Skeletal muscle tissue (tissue), 4 donors: ENCODE results near the gene KCNH8. TPM values are rescaled to one million over a fixed set of nuclear protein-coding genes. Genes with fewer than 3 reads are reported as not detected.
"Not testable (repeated sequence)": the region's sequence is repeated elsewhere in the genome, so short reads cannot be mapped to it uniquely, and the experiment has no call there.

ENCODE experiments used
- H3K27ac ChIP-seq: one replicate; pipeline ENCODE4 v1.7.0; 2013; ENCODE audit warnings: mild to moderate bottlenecking, low read depth, low read length, inconsistent platforms
- H3K27me3 ChIP-seq, 3 donors: one replicate each; pipeline ENCODE4 v1.7.0; 2013; ENCODE audit warnings: low read length in 3 of 3; ENCODE audit not compliant: control insufficient read depth in 3 of 3, insufficient read depth in 3 of 3
- H3K36me3 ChIP-seq, 3 donors: one replicate each; pipeline ENCODE4 v1.7.0; 2013; ENCODE audit warnings: low read length in 3 of 3; ENCODE audit not compliant: control insufficient read depth in 3 of 3, insufficient read depth in 3 of 3
- H3K4me1 ChIP-seq, 3 donors: one replicate each; pipeline ENCODE4 v1.7.0; 2013; ENCODE audit warnings: low read length in 3 of 3, mild to moderate bottlenecking in 3 of 3; ENCODE audit not compliant: control insufficient read depth in 3 of 3, insufficient read depth in 3 of 3
- H3K4me3 ChIP-seq, 3 donors: one replicate each; pipeline ENCODE4 v1.7.0; 2013; ENCODE audit warnings: low read length in 3 of 3
- H3K9ac ChIP-seq, 3 donors: one replicate each; pipeline ENCODE4 v1.7.0; 2013; ENCODE audit warnings: low read length in 3 of 3, mild to moderate bottlenecking in 3 of 3, moderate library complexity in 2 of 3, low read depth in 1 of 3
- H3K9me3 ChIP-seq, 3 donors: one replicate each; pipeline ENCODE4 v1.7.0; 2013; ENCODE audit warnings: low read length in 3 of 3; ENCODE audit not compliant: control insufficient read depth in 3 of 3
- total RNA-seq: library from RNA; depleted of rRNA; stranded (reverse); fragments of >200 nt; gene quantifications from one replicate; pipeline ENCODE4 v1.2.3, GENCODE V29; 2014
- donor health status: Osteomylitis.

KCNH8 gene
- total RNA-seq, 1 donor from 2014 or later: under 0.01 TPM

DNA sequence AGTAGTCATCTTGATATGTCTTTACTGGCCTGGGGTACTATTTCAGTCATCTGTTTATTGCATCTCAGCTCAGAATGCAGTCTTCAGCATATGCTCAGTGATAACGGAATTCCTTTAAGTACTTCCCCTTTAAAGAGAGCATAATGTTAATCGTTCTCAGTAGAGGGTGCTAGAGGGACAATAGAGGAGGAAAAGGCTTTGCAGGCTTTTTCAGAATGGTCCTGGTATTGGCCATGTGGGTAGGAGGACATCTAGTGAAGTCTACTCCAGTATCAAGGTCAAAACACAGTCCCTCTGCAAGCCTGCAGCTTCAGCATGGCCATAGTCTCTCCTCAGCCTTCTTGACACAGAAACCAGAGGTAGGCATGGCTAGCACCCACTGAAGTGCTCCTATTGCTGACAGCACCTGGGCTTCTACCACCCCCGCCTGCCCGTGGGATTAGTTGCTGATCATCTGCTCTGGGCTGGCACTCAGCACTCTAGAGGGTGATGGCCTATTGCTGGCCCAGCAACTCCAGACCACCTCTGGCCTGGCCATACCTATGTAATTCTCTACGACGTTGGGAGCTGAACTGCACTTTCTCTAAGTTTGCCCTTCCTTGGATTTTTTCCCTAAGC is 65.4 kb downstream of the KCNH8 start:
- no peaks in the 10 kb centered on the region for H3K36me3 ChIP-seq
- peaks cover 0 to 6% (median 2%) of the 10 kb centered on the region in 3 donors for H3K4me1 ChIP-seq
- H3K4me3 ChIP-seq: no peak overlapping the region
- no peaks in the 10 kb centered on the region for H3K9me3 ChIP-seq
- H3K27ac ChIP-seq: no peak overlapping the region
- no peak overlapping the region for H3K9ac ChIP-seq
- no peaks in the 10 kb centered on the region for H3K27me3 ChIP-seq

DNA sequence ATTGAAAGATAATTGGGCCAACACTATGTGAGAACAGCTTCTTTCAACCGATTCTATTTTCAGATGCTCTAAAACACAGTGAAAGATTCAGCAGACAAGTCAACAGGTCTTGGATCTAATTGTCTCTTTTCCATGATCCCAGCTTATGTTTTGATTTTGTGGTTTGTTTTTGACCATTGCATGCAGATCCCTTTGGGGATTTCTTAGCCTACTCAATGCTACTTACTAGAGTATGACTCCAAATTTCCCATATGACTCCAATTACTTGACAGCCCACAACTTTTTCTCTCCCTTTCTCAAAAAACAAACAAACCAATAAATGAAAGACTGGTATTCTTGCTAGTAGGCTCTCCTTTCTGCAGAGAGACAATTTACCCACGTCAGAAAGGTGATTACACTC is 67.1 kb downstream of the KCNH8 start:
- H3K36me3 ChIP-seq: no peaks in the 10 kb centered on the region
- peaks cover 0 to 6% (median 2%) of the 10 kb centered on the region in 3 donors for H3K4me1 ChIP-seq
- H3K4me3 ChIP-seq: no peak overlapping the region
- no peaks in the 10 kb centered on the region for H3K27me3 ChIP-seq
- no peaks in the 10 kb centered on the region for H3K9me3 ChIP-seq
- no peak overlapping the region for H3K9ac ChIP-seq
- H3K27ac ChIP-seq: no peak overlapping the region

DNA sequence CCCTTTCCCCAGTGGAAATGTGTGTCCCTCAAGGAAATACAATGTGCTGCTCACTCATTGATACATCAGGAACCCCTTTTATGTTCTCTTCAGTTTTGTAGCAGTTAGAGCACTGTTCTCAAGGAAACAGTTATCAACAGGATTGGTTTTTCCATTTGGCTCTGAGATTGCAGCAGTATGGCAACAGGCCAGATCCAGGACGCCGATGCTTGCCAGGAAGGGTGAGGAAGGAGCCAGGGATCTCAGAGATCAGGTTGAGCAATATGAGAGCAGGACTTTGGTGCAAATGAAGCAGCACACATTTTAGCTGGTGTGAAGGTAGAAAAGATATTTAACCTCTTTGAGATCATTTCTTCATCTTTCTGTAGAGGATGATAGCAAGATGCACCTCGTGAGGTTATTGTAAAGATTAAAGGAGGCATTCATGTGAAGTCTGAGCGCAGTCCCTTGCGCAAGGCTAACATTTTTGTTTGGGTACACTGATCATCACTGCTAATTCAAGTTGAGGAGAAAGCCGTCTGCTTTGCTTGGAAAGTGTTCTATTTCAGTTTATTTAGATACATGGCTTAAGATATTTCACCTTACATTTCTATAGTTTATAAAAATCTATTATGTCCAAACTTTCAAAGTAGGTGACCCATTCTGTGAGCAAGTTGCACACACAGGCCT is 68.5 kb downstream of the KCNH8 start:
- Histone ChIP-seq H3K9ac (no peak overlapping the region), H3K4me3 (no peak overlapping the region), H3K4me1 (peaks cover 0 to 6% (median 2%) of the 10 kb centered on the region in 3 donors), H3K36me3 (no peaks in the 10 kb centered on the region), H3K27me3 (no peaks in the 10 kb centered on the region), H3K27ac (no peak overlapping the region), H3K9me3 (no peaks in the 10 kb centered on the region)

DNA sequence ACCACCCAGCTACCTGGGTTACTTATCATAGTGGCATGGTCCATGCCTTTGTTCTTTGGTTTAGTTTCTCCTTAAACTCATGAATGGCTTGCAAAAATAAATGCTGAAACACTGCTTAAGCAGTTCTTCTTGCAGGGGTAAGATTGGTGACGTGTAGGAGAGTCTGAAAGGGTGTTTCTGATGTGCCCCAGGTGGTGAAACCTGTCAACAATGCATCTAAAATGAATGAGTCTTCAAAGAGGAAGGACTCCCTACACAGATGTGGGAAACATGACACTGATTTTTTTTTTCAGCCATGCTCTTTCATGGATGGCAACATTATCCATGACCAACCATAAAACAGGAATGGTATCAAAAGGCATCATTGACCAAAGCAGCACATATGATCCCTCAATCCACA is 72.0 kb downstream of the KCNH8 start:
- Histone ChIP-seq H3K27me3 (no peaks in the 10 kb centered on the region), H3K9ac (no peak overlapping the region), H3K36me3 (no peaks in the 10 kb centered on the region), H3K4me3 (no peak overlapping the region), H3K9me3 (no peaks in the 10 kb centered on the region), H3K27ac (no peak overlapping the region), H3K4me1 (peaks cover 0 to 6% (median 2%) of the 10 kb centered on the region in 3 donors)

DNA sequence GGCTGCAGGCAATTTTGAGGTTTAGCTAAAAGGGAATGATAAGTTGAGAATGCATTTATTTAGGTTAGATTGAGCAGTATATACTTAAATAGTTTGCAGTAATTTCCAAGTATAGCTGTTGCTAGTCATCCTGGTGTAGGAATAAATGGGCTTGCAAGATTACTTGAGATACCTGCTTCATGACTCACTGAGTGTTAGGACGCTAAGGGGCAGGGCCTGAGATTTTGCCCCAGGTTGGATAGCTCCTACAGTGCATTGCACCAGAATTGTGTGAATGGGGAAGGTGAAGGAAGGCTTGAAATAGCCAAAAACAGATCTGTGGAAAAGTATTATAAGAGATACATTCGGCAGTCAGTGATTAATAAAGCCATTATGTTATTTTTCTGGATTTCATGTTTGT is 72.8 kb downstream of the KCNH8 start:
- Histone ChIP-seq H3K4me3 (no peak overlapping the region), H3K9me3 (no peaks in the 10 kb centered on the region), H3K27me3 (no peaks in the 10 kb centered on the region), H3K27ac (no peak overlapping the region), H3K4me1 (peaks cover 0 to 6% (median 2%) of the 10 kb centered on the region in 3 donors), H3K9ac (no peak overlapping the region), H3K36me3 (no peaks in the 10 kb centered on the region)

DNA sequence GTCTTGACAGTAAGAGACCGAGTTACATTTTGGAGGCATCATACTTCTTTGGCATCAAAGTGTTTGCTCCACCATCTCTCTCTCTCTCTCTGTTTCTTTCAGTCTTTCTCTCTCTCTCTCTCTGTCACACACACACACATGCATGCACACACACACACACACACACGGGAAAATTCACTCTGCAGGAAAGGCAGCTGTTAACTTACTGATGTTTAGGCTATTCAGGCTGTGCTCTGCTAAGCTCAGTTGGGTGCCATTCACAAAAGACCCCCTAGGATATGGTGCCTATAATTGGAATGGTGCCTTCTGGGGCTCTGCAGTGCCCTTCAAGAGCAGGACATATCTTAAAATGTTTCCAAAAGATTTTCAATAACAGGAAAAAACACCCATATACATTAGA is 78.2 kb downstream of the KCNH8 start:
- Histone ChIP-seq H3K4me3 (no peak overlapping the region), H3K36me3 (no peaks in the 10 kb centered on the region), H3K9ac (no peak overlapping the region), H3K4me1 (no peaks in the 10 kb centered on the region), H3K9me3 (no peaks in the 10 kb centered on the region), H3K27me3 (no peaks in the 10 kb centered on the region), H3K27ac (no peak overlapping the region)

DNA sequence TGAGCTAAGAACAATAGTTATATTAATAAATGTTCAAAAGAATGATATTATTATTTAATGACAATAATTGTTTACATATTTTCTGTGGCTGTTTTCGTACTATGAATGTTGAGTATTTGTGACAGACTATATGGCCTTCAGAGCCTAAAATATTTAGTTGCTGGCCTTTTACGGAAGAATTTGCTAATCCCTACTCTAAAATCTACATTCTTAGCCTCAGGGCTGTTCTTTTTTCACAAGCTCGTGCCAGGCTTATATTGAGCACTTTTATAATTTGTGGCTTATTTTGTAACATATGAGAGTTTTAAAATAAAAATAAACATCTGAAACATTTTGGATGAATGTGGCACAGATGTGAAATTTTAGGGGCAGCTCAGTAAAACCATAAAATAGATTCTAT is 79.9 kb downstream of the KCNH8 start:
- no peak overlapping the region for H3K9ac ChIP-seq
- no peaks in the 10 kb centered on the region for H3K36me3 ChIP-seq
- no peaks in the 10 kb centered on the region for H3K4me1 ChIP-seq
- H3K27me3 ChIP-seq: no peaks in the 10 kb centered on the region
- H3K27ac ChIP-seq: no peak overlapping the region
- no peak overlapping the region for H3K4me3 ChIP-seq
- no peaks in the 10 kb centered on the region for H3K9me3 ChIP-seq

DNA sequence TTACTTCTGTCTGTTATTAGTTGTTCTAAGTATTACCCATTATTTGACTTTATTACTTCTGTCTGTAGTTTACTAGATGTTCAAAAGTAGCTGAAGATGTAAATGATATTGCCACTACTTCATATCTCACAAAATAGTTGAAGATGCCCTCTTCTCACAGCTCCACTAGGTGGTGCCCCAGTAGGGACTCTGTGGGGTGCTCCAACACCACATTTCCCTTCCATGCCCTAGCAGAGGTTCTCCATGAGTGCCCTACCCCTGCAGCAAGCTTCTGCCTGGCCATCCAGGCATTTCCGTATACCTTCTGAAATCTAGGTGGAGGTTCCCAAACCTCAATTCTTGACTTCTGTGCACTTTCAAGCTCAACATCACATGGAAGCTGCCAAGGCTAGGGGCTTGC is 80.8 kb downstream of the KCNH8 start:
- H3K9me3 ChIP-seq: no peaks in the 10 kb centered on the region
- no peaks in the 10 kb centered on the region for H3K27me3 ChIP-seq
- H3K9ac ChIP-seq: no peak overlapping the region
- H3K4me1 ChIP-seq: no peaks in the 10 kb centered on the region
- H3K36me3 ChIP-seq: no peaks in the 10 kb centered on the region
- no peak overlapping the region for H3K27ac ChIP-seq
- H3K4me3 ChIP-seq: no peak overlapping the region

DNA sequence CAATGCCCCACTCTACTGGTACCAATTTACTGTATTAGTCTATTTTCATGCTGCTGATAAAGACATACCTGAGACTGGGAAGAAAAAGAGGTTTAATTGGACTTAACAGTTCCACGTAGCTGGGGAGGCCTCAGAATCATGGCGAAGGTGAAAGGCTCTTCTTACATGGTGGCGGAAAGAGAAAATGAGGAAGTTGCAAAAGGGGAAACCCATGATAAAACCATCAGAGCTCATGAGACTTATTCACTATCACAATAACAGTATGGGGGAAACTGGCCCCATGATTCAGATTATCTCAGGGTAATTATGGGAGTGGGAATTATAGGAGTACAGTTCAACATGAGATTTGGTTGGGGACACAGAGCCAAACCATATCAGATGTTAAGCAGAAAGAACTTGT is 81.6 kb downstream of the KCNH8 start:
- not testable (repeated sequence) for H3K9me3 ChIP-seq, H3K36me3 ChIP-seq, H3K9ac ChIP-seq, H3K4me1 ChIP-seq, H3K4me3 ChIP-seq, H3K27ac ChIP-seq, H3K27me3 ChIP-seq

DNA sequence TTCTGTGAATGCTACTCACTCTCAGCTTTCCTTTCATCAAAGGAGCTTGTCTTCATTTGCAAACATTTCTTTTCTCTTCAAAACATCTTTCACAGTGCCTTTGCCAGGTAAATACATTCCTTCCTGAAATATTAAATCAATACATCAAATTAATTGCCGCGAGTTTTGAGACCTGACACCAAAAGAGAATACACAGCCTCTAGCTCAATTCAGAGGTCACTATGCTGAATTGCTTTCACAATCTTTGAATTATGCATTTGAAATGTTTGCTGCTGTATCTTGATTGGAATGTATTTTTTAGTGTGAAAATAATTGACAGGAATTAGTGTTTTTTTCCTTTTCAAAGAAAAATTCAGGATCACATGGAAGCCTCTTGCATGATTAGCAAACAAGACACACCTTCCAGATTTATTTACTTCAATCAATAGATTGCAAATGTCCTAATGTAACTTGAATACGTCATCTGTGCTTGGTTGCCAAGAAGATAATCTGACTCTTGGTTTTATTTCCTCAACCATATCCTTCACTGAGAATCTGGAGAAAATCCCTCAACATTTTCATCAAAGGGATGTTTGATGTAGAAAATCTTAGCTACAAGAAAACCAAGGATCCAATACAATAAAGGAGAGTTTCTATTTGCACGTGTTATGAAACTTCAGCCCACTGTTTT is 83.6 kb downstream of the KCNH8 start:
- Histone ChIP-seq H3K9me3 (no peaks in the 10 kb centered on the region), H3K4me3 (no peak overlapping the region), H3K9ac (no peak overlapping the region), H3K4me1 (no peaks in the 10 kb centered on the region), H3K36me3 (no peaks in the 10 kb centered on the region), H3K27ac (no peak overlapping the region), H3K27me3 (no peaks in the 10 kb centered on the region)
